Endometrial microvascular endothelial cells (primary cell): ENCODE data around the gene FGF21. TPM values are rescaled to one million over a fixed set of nuclear protein-coding genes. Genes with fewer than 3 reads are reported as not detected.
"Not testable (repeated sequence)": the region's sequence is repeated elsewhere in the genome, so short reads cannot be mapped to it uniquely, and the experiment has no call there.

Experiments
- in situ Hi-C: cut with HindIII; loops from 2 replicates; pipeline ENCODE4 v1.10.0; 2017; ENCODE audit warnings: low sequenced_read_pairs, low pct_unique_long_range_greater_than_20kb; ENCODE audit errors: inconsistent ontology term
- total RNA-seq: library from RNA; depleted of rRNA; stranded (reverse); fragments of >200 nt; gene quantifications from one replicate; pipeline ENCODE4 v1.2.3, GENCODE V29; 2015; ENCODE audit errors: inconsistent ontology term

FGF21 gene
- total RNA-seq, 1 donor from 2014 or later: not detected

GRCh38 chr19:48770734-48771472 is 15.6 kb downstream of the FGF21 start:
- in situ Hi-C loops: no loop called here

GRCh38 chr19:48772503-48772953 is 17.2 kb downstream of the FGF21 start:
- in situ Hi-C loops: no loop called here

GRCh38 chr19:48777139-48777538 is 21.8 kb downstream of the FGF21 start:
- in situ Hi-C loops: no loop called here

DNA sequence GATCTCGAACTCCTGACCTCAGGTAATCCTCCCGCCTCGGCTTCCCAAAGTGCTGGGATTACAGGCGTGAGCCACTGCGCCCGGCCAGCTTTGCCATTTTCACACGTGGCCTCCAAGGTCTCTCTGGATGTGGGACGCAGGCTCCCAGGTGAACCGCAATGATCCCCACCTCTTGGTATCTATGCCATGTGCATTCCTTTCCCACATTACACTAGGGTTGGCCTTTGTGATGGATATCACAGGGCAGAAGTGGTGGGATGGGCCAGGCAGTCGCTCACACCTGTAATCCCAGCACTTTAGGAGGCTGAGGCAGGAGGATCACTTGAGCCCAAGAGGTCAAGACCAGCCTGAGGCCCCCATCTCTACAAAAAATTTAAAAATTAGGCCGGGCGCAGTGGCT is 22.4 kb downstream of the FGF21 start:
- in situ Hi-C loops: no loop called here

DNA sequence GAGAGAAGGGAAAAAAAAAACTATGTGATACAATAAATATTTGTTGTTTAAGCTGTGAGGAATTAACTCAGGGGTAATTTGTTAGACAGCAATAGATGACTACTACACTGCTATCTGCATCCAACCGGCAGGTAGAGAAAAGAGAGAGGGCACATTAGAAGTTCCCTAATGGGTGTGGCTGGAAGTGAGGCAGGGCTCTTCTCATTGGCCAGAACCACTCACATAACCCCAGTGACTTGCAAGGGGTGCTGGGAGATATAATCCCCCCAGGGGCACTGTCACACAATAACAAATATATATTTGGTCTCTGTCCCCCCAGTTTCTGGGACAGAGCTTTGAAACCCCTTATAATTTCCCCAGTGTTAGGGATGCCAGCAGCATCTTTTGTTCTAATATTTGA is 24.3 kb downstream of the FGF21 start:
- in situ Hi-C loops: no loop called here

GRCh38 chr19:48780631-48781391 is 25.5 kb downstream of the FGF21 start:
- in situ Hi-C loops: no loop called here

- in situ Hi-C loops: no loop called here
These were observed 29.2 kb downstream of the FGF21 start for GRCh38 chr19:48784527-48784926.

- in situ Hi-C loops: not testable (repeated sequence)
These were observed 31.1 kb downstream of the FGF21 start for GRCh38 chr19:48786422-48786821.

- in situ Hi-C loops: not testable (repeated sequence)
These were observed 32.0 kb downstream of the FGF21 start for GRCh38 chr19:48787331-48787730.

DNA sequence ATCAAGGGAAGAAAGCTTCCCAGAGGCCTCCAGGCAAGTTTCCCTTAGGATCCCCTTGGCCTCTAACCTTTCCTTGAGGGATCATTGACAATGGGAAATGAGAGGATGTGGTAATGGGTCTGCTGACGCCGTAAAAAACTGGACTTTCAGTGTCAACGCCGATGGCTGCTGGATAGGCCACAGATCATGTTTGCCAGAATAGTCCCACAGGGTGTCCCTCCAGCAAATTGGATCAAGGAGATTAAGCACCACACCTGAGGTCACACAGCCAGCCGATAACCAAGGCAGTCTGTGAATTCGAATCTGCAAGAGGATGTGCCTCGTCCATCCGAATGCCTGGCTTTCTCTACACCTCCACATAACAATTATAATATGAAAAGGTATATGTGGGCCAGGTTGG is 37.9 kb downstream of the FGF21 start:
- in situ Hi-C loops: loop anchor here (10.0 kb wide), 2 partner anchors 52 to 202 kb away; partner anchors contain the start of genes GYS1 and RUVBL2

DNA sequence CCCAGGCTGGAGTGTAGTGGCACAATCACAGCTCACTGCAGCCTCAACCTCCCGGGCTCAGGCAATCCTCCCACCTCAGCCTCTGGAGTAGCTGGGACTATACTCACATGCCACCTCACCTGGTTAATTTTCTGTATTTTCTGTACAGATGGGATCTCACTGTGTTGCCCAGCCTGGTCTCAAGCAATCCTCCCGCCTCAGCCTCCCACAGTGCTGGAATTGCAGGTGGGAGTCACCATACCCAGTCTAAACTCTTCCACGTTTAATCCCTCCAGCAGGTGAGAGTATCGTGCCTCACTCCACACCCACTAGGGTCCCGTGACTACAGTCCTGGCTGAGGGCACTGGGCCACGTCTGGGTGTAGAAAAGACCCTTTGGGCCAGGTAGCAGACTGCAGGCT is 39.0 kb downstream of the FGF21 start:
- in situ Hi-C loops: loop anchor here (10.0 kb wide), 2 partner anchors 51 to 201 kb away; partner anchors contain the start of genes GYS1 and RUVBL2

- in situ Hi-C loops: loop anchor here (10.0 kb wide), 2 partner anchors 50 to 200 kb away; partner anchors contain the start of genes GYS1 and RUVBL2
These were observed 39.8 kb downstream of the FGF21 start for GRCh38 chr19:48795055-48795684.

- in situ Hi-C loops: loop anchor here (10.0 kb wide), 2 partner anchors 49 to 199 kb away; partner anchors contain the start of genes GYS1 and RUVBL2
These were observed 40.4 kb downstream of the FGF21 start for GRCh38 chr19:48795685-48796070.

- in situ Hi-C loops: loop anchor here (10.0 kb wide), 2 partner anchors 48 to 198 kb away; partner anchors contain the start of genes GYS1 and RUVBL2
These were observed 41.2 kb downstream of the FGF21 start for GRCh38 chr19:48796298-48797083.

GRCh38 chr19:48797103-48797502 is 41.8 kb downstream of the FGF21 start:
- in situ Hi-C loops: loop anchor here (10.0 kb wide), 2 partner anchors 48 to 198 kb away; partner anchors contain the start of genes GYS1 and RUVBL2

DNA sequence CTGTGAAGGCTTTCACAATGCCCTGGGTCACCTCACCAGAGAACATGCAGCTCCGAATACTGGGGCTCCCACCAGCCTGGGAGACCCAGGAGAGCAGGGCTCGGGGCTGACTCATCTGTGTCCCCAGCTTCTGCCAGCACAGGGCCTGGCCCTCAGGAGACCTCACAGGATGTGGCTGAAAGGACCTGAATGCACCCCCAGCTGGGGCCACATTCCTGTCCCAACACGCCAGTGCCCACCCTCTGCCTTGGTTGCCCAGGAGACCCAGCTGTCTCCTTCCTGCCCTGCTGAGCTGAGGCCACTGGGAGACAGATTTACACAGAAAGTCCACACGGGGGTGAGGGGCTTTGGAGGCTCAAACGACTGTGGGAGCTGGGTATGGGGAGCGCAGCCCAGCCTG is 43.6 kb downstream of the FGF21 start:
- in situ Hi-C loops: loop anchor here (10.0 kb wide), 2 partner anchors 46 to 196 kb away; partner anchors contain the start of genes GYS1 and RUVBL2

- in situ Hi-C loops: loop anchor here (10.0 kb wide), 2 partner anchors 45 to 195 kb away; partner anchors contain the start of genes GYS1 and RUVBL2
These were observed 44.3 kb downstream of the FGF21 start for GRCh38 chr19:48799358-48800300.
